Measurements from ENCODE around the gene BCL11B. TPM values are rescaled to one million over a fixed set of nuclear protein-coding genes. Genes with fewer than 3 reads are reported as not detected.

BCL11B gene
- total and polyA plus RNA-seq, 2 donors (not counting 1 experiment from before 2014, with no cell fraction given) = 0.33 to 0.42 TPM

GRCh38 chr14:99174770-99175319, 97.2 kb downstream of the BCL11B start:
- intact Hi-C loops (cut with micrococcal nuclease) = no loop called here
- Histone ChIP-seq H3K9me3 (ENCODE audit: control extremely low read depth in 1 of 3, control insufficient read depth in 2 of 3, insufficient read depth in 1 of 3, low read length in 2 of 3) (peaks cover 0 to 16% (median 0%) of the 10 kb centered on the region in 3 donors), H3K36me3 (replicated peaks in 1 of 2; ENCODE audit: control extremely low read depth in 1 of 2, control insufficient read depth in 1 of 2, extremely low read depth in 1 of 2, insufficient read depth in 2 of 2, low read length in 1 of 2) (no peaks in the 10 kb centered on the region), H4K20me1 (ENCODE audit: control insufficient read depth, insufficient read depth, low read length, poor library complexity, severe bottlenecking) (no peaks in the 10 kb centered on the region), H3K79me2 (ENCODE audit: control insufficient read depth, insufficient read depth, low read length) (no peaks in the 10 kb centered on the region), H3K9ac (ENCODE audit: low read length) (no peak overlapping the region), H3K4me2 (replicated peaks; ENCODE audit: low read depth, low read length, poor library complexity, severe bottlenecking) (no peak overlapping the region), H3K27ac (ENCODE audit: low read length in 2 of 2) (no peak overlapping the region), H3K4me1 (ENCODE audit: control insufficient read depth in 2 of 2, insufficient read depth in 2 of 2, low read length in 2 of 2) (no peaks in the 10 kb centered on the region), H3K4me3 (ENCODE audit: control extremely low read depth in 1 of 5, extremely low read depth in 1 of 5, insufficient read depth in 1 of 5, low read depth in 2 of 5, low read length in 4 of 5) (no peak overlapping the region), H2AFZ (ENCODE audit: insufficient read depth, low read depth, low read length, poor library complexity, severe bottlenecking) (no peak overlapping the region), H3K27me3 (replicated peaks in 1 of 4; ENCODE audit: control extremely low read depth in 1 of 4, control insufficient read depth in 3 of 4, insufficient read depth in 4 of 4, low read length in 3 of 4) (no peaks in the 10 kb centered on the region)
- no peak overlapping the region for H3K4me3 Mint-ChIP-seq
- DNase-seq (no peak), ATAC-seq (ENCODE audit: low read depth) (no peak)
- H3K27me3 Mint-ChIP-seq = no peaks in the 10 kb centered on the region
- 95% methylated on average over 72 of the region's 81 CpGs for WGBS (ENCODE audit: insufficient coverage)
- H3K4me1 Mint-ChIP-seq = no peaks in the 10 kb centered on the region
- CTCF ChIA-PET = no interaction called here
- H3K27ac Mint-ChIP-seq = no peak overlapping the region
- no peaks in the 10 kb centered on the region for H3K9me3 Mint-ChIP-seq (ENCODE audit: insufficient read depth)
- TF ChIP-seq CTCF (IDR thresholded peaks at IDR 0.05) = no peak
- TF ChIP-seq EZH2 (IDR thresholded peaks at IDR 0.05; ENCODE audit: borderline replicate concordance, insufficient read depth, low read depth, low read length, poor library complexity, severe bottlenecking) = no peak
- POLR2A ChIA-PET = no interaction called here

- Histone ChIP-seq H3K27me3 (replicated peaks in 1 of 4; ENCODE audit: control extremely low read depth in 1 of 4, control insufficient read depth in 3 of 4, insufficient read depth in 4 of 4, low read length in 3 of 4) (no peaks in the 10 kb centered on the region), H3K4me2 (replicated peaks; ENCODE audit: low read depth, low read length, poor library complexity, severe bottlenecking) (no peak overlapping the region), H3K27ac (ENCODE audit: low read length in 2 of 2) (no peak overlapping the region), H3K4me1 (ENCODE audit: control insufficient read depth in 2 of 2, insufficient read depth in 2 of 2, low read length in 2 of 2) (no peaks in the 10 kb centered on the region), H3K9ac (ENCODE audit: low read length) (no peak overlapping the region), H3K79me2 (ENCODE audit: control insufficient read depth, insufficient read depth, low read length) (no peaks in the 10 kb centered on the region), H4K20me1 (ENCODE audit: control insufficient read depth, insufficient read depth, low read length, poor library complexity, severe bottlenecking) (no peaks in the 10 kb centered on the region), H3K36me3 (replicated peaks in 1 of 2; ENCODE audit: control extremely low read depth in 1 of 2, control insufficient read depth in 1 of 2, extremely low read depth in 1 of 2, insufficient read depth in 2 of 2, low read length in 1 of 2) (no peaks in the 10 kb centered on the region), H2AFZ (ENCODE audit: insufficient read depth, low read depth, low read length, poor library complexity, severe bottlenecking) (no peak overlapping the region), H3K9me3 (ENCODE audit: control extremely low read depth in 1 of 3, control insufficient read depth in 2 of 3, insufficient read depth in 1 of 3, low read length in 2 of 3) (peaks cover 0 to 16% (median 0%) of the 10 kb centered on the region in 3 donors), H3K4me3 (ENCODE audit: control extremely low read depth in 1 of 5, extremely low read depth in 1 of 5, insufficient read depth in 1 of 5, low read depth in 2 of 5, low read length in 4 of 5) (no peak overlapping the region)
- Mint-ChIP-seq H3K27ac (no peak overlapping the region), H3K27me3 (no peaks in the 10 kb centered on the region), H3K4me3 (no peak overlapping the region), H3K4me1 (no peaks in the 10 kb centered on the region), H3K9me3 (ENCODE audit: insufficient read depth) (no peaks in the 10 kb centered on the region)
- intact Hi-C loops (cut with micrococcal nuclease) = no loop called here
- POLR2A ChIA-PET = no interaction called here
- no peak for ATAC-seq (ENCODE audit: low read depth)
- 96% methylated on average over 79 of the region's 79 CpGs for WGBS (ENCODE audit: insufficient coverage)
- TF ChIP-seq CTCF (IDR thresholded peaks at IDR 0.05) = no peak
- no peak for TF ChIP-seq EZH2 (IDR thresholded peaks at IDR 0.05; ENCODE audit: borderline replicate concordance, insufficient read depth, low read depth, low read length, poor library complexity, severe bottlenecking)
- CTCF ChIA-PET = no interaction called here
- no peak for DNase-seq
Measured at GRCh38 chr14:99174081-99174769, 97.8 kb downstream of the BCL11B start.
